Body of pancreas (tissue), 4 donors: Measurements from ENCODE around the gene PIP. TPM values are rescaled to one million over a fixed set of nuclear protein-coding genes. Genes with fewer than 3 reads are reported as not detected.
A peak's percentile ranks its signal among the peaks of the same experiment; 100 is the strongest.
"Not testable (repeated sequence)": the region's sequence is repeated elsewhere in the genome, so short reads cannot be mapped to it uniquely, and the experiment has no call there.

Experiments
- ATAC-seq: fragments of 150-250 bp; one replicate; pipeline ENCODE4 v1.9.1; 2016
- DNase-seq, 4 donors: peaks; one replicate each; pipeline ENCODE4 v3.0.0-alpha.2; 2019
- H3K27ac ChIP-seq, 4 donors: fragments of 200-600 bp; sonication (generic); 1 replicate in 3 of 4; 2 replicates in 1 of 4; pipeline versions ENCODE4 v1.5.1 to v1.6.1; 2016 to 2019; ENCODE audit warnings: mild to moderate bottlenecking in 1 of 4, mixed read lengths in 1 of 4, moderate library complexity in 1 of 4
- H3K27me3 ChIP-seq, 2 donors: fragments of 200-600 bp; sonication (generic); one replicate each; pipeline ENCODE4 v1.6.0; 2016; ENCODE audit warnings: mild to moderate bottlenecking in 1 of 2
- H3K36me3 ChIP-seq, 2 donors: fragments of 200-600 bp; sonication (generic); replicated peaks in 1 of 2; 2 replicates each; pipeline ENCODE4 v1.5.1; 2016; ENCODE audit warnings: low read depth in 2 of 2; ENCODE audit not compliant: insufficient read depth in 1 of 2
- H3K4me1 ChIP-seq: fragments of 200-600 bp; sonication (generic); one replicate; pipeline ENCODE4 v1.6.0; 2016
- H3K4me3 ChIP-seq, 2 donors: fragments of 200-600 bp; sonication (generic); 1 replicate in 1 of 2; 2 replicates in 1 of 2; pipeline ENCODE4 v1.5.1; 2016 to 2019
- H3K9me3 ChIP-seq, 3 donors: fragments of 200-600 bp; sonication (generic); 1 replicate in 2 of 3; 2 replicates in 1 of 3; pipeline ENCODE4 v1.5.1; 2016
- POLR2A ChIP-seq, 3 donors: fragments of 450-650 bp; IDR thresholded peaks; one replicate each; pipeline ENCODE4 v1.6.1; 2016; ENCODE audit warnings: antibody characterized with exemption in 3 of 3, mild to moderate bottlenecking in 2 of 3
- WGBS, 2 donors: methylation state at CpG; one replicate each; pipeline ENCODE4 v1.1.5; 2017; 5-methylcytosine and 5-hydroxymethylcytosine counted together
- intact Hi-C: fragments of 100-400 bp; cut with DNase I; formaldehyde crosslinking; loops from one replicate; pipeline ENCODE4 v1.15.1; 2023
- total RNA-seq, 2 donors: library from RNA; depleted of rRNA; stranded (reverse); fragments of >200 nt; gene quantifications; one replicate each; pipeline ENCODE4 v1.1.0, GENCODE V29; 2016
- TF ChIP-seq, protein P1 (sequence below), 7 experiments: fragments of 450-650 bp in 4 of 7; fragments of 200-600 bp in 3 of 7; sonication (generic) in 3 of 7; IDR thresholded peaks; one replicate each; pipeline ENCODE4 v1.5.1; 2016 to 2019; ENCODE audit warnings: antibody characterized with exemption in 7 of 7

The PIP gene
- total RNA-seq, 2 donors from 2014 or later, result not detected

DNA sequence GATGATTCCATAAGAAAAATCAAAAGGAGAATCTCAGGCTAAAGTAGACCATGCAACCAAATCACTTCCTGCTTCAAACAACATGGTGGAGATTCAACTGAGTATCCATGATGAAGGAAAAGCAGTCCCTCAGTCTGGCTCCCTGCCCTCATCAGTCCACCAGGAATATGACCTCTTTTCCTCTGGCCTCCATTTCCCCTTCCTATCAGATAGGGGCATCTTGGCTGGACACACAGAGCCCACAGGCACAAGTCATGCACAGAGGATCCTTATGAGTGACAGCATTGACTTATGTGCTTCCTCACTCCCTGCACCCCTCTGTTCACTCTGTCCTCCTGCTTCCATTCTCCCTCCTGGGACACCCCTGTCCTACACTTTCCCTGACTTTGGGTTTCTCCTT lies 16.8 kb downstream of the PIP start:
- no peak for DNase-seq
- no peak overlapping the region for H3K27ac ChIP-seq
- no peak overlapping the region for H3K4me3 ChIP-seq
- TF ChIP-seq, protein P1, sequence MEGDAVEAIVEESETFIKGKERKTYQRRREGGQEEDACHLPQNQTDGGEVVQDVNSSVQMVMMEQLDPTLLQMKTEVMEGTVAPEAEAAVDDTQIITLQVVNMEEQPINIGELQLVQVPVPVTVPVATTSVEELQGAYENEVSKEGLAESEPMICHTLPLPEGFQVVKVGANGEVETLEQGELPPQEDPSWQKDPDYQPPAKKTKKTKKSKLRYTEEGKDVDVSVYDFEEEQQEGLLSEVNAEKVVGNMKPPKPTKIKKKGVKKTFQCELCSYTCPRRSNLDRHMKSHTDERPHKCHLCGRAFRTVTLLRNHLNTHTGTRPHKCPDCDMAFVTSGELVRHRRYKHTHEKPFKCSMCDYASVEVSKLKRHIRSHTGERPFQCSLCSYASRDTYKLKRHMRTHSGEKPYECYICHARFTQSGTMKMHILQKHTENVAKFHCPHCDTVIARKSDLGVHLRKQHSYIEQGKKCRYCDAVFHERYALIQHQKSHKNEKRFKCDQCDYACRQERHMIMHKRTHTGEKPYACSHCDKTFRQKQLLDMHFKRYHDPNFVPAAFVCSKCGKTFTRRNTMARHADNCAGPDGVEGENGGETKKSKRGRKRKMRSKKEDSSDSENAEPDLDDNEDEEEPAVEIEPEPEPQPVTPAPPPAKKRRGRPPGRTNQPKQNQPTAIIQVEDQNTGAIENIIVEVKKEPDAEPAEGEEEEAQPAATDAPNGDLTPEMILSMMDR (IDR thresholded peaks at IDR 0.05), result no peak
- no peak for TF ChIP-seq POLR2A (IDR thresholded peaks at IDR 0.05)
- intact Hi-C loops, result no loop called here
- H3K36me3 ChIP-seq, result no peaks in the 10 kb centered on the region
- H3K27me3 ChIP-seq, result no peaks in the 10 kb centered on the region
- ATAC-seq, result no peak
- no peaks in the 10 kb centered on the region for H3K9me3 ChIP-seq
- peaks cover 13% of the 10 kb centered on the region for H3K4me1 ChIP-seq

DNA sequence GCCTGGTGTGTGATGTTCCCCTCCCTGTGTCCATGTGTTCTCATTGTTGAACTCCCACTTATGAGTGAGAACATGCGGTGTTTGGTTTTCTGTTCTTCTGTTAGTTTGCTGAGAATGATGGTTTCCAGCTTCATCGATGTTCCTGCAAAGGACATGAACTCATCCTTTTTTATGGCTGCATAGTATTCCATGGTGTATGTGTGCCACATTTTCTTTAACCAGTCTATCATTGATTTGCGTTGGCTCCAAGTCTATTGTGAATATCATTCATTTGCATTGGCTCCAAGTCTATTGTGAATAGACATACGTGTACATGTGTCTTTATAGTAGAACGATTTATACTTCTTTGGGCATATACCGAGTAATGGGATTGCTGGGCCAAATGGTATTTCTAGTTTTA lies 18.8 kb downstream of the PIP start:
- WGBS, 2 donors, result 94 to 95% methylated on average over 6 of the region's 6 CpGs
- H3K9me3 ChIP-seq, H3K36me3 ChIP-seq, H3K27me3 ChIP-seq, DNase-seq, H3K4me3 ChIP-seq, ATAC-seq, H3K27ac ChIP-seq, intact Hi-C loops: not testable (repeated sequence)
- H3K4me1 ChIP-seq, result peaks cover 13% of the 10 kb centered on the region

DNA sequence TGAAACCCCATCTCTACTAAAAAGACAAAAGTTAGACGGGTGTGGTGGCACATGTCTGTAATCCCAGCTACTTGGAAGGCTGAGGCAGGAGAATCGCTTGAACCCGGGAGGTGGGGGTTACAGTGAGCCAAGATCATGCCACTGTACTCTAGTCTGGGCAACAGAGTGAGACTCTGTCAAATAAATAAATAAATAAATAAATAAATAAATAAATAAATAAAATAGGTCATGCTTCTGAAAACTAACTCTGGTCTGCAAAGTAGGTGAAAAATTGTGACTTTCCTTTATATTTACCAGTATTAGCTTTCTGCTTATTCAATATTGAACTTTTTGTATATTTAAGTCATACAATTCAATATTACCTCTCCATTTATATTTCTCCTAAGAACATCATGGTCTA lies 26.7 kb downstream of the PIP start:
- H3K36me3 ChIP-seq, H3K27ac ChIP-seq, DNase-seq, H3K27me3 ChIP-seq, H3K4me3 ChIP-seq, H3K4me1 ChIP-seq, intact Hi-C loops, ATAC-seq, H3K9me3 ChIP-seq: not testable (repeated sequence)
- 85 to 89% methylated on average over 3 of the region's 3 CpGs for WGBS, 2 donors

DNA sequence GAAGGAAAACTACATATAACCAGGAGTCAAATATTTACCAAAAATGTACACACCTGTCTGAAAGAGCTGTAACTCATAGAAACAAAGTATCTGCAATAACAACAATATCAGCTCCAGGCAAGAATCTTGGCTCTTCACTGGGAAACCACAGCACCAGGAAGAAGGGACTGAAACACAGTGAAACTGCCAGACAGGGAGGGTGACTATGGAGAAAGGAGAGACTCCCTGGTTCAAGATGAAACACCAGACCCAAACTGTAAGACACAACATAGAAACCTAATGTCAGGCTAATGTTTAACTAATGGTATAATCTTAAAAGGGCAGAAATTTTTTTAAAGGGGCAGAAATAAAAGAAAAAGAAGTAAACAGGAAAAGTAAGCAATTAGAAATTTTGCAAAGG lies 39.8 kb downstream of the PIP start:
- ATAC-seq (peak; percentile 47), DNase-seq (peak in 1 of 4 donors; percentile 7)
- H3K36me3 ChIP-seq, result no peaks in the 10 kb centered on the region
- H3K9me3 ChIP-seq, result no peaks in the 10 kb centered on the region
- TF ChIP-seq, protein P1 (IDR thresholded peaks at IDR 0.05), result no peak
- no peak for TF ChIP-seq POLR2A (IDR thresholded peaks at IDR 0.05)
- peaks cover 17% of the 10 kb centered on the region for H3K4me1 ChIP-seq
- H3K27me3 ChIP-seq, result no peaks in the 10 kb centered on the region
- no peak overlapping the region for H3K4me3 ChIP-seq
- intact Hi-C loops, result no loop called here
- peak overlapping the region in 1 of 4 donors; percentile 39 for H3K27ac ChIP-seq

DNA sequence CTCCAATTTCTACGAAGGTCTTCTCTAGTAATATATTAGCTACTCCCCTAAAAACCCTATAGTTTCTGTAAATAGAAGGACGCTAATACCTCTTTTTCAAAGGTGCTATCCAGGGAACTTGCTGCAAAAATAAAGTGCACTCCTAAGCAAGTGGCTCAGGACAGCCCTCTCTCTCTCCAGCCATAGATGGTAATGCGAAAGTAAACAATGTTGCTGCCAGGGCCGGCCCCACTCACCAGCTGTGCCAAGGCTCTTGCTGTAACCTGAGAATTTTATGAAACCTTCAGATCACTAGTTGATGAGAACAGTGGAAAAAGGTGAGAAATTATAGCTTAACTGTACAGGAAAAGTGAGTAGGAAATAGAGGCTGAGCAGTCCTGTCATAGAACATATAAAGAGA lies 40.5 kb downstream of the PIP start:
- H3K4me3 ChIP-seq, result no peak overlapping the region
- peaks cover 17% of the 10 kb centered on the region for H3K4me1 ChIP-seq
- WGBS, 2 donors, result 6 to 18% methylated on average over 4 of the region's 4 CpGs
- TF ChIP-seq POLR2A (IDR thresholded peaks at IDR 0.05), result no peak
- TF ChIP-seq, protein P1 (IDR thresholded peaks at IDR 0.05), result no peak
- DNase-seq (peak; percentile 79 to 90 (median 86)), ATAC-seq (peak; percentile 96)
- H3K27me3 ChIP-seq, result no peaks in the 10 kb centered on the region
- intact Hi-C loops, result no loop called here
- no peaks in the 10 kb centered on the region for H3K9me3 ChIP-seq
- H3K36me3 ChIP-seq, result no peaks in the 10 kb centered on the region
- H3K27ac ChIP-seq, result peak overlapping the region in 1 of 4 donors; percentile 39

DNA sequence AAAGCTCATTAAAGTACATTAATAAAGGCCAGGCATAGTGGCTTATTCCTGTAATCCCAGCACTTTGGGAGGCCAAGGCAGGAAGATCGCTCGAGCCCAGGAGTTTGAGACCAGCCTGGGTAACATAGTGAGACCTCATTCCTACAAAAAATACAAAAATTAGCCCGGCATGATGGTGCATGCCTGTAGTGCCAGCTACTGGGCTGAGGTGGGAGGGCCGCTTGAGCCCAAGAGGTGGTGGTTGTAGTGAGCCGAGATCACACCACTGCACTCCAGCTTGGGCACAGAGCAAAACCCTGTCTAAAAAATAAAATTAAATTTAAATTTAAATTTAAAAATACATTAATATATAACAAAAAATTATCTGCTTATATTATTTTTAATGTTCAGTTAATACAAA lies 44.3 kb downstream of the PIP start:
- no peak overlapping the region for H3K27ac ChIP-seq
- H3K27me3 ChIP-seq, result no peaks in the 10 kb centered on the region
- no peaks in the 10 kb centered on the region for H3K36me3 ChIP-seq
- peaks cover 17% of the 10 kb centered on the region for H3K4me1 ChIP-seq
- H3K4me3 ChIP-seq, result no peak overlapping the region
- no peak for ATAC-seq
- WGBS, 2 donors, result 94 to 99% methylated on average over 5 of the region's 5 CpGs
- H3K9me3 ChIP-seq, result peaks cover 0 to 6% (median 0%) of the 10 kb centered on the region in 3 donors
- intact Hi-C loops, result no loop called here
- no peak for TF ChIP-seq POLR2A (IDR thresholded peaks at IDR 0.05)
- TF ChIP-seq, protein P1 (IDR thresholded peaks at IDR 0.05), result no peak
- no peak for DNase-seq
